ENCODE measurements around the gene EYA2. TPM values are rescaled to one million over a fixed set of nuclear protein-coding genes. Genes with fewer than 3 reads are reported as not detected.

EYA2 gene
- total and polyA plus RNA-seq, 5 experiments from 2014 or later: not detected

DNA sequence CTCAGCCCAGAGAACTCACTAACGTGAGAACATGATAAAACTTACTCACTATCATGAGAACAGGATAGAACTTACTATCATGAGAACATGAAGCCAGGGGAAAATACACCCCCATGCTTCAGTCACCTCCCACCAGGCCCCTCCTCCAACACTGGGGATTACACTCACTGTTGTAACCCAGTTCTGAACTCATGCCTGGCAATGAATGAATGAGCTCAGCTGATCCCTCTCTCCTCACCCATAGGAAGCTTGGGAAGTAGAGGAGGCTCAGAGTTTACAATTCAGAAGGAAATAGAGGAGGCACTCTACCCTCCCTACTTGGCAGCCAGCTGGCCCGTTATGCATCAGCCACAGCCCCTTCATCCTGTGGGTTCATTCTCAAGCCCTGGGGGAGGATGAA, 102.5 kb downstream of the EYA2 start:
- POLR2A ChIA-PET: no interaction called here
- Mint-ChIP-seq H3K4me3 (no peak overlapping the region), H3K27me3 (peaks cover 11 to 52% (median 26%) of the 10 kb centered on the region in 5 donors), H3K9me3 (peaks cover 0 to 5% (median 0%) of the 10 kb centered on the region in 9 donors), H3K4me1 (peaks cover 0 to 6% (median 5%) of the 10 kb centered on the region in 4 donors), H3K36me3 (peaks cover 0 to 3% (median 0%) of the 10 kb centered on the region in 3 donors), H3K27ac (no peak overlapping the region)
- DNase-seq: no peak
- no peak for ATAC-seq

GRCh38 chr20:46998477-46999240, 104.0 kb downstream of the EYA2 start:
- peaks cover 0 to 6% (median 5%) of the 10 kb centered on the region in 4 donors for H3K4me1 Mint-ChIP-seq
- no peak overlapping the region for H3K4me3 Mint-ChIP-seq
- DNase-seq: no peak
- peaks cover 0 to 3% (median 0%) of the 10 kb centered on the region in 9 donors for H3K9me3 Mint-ChIP-seq
- H3K27me3 Mint-ChIP-seq: peaks cover 19 to 52% (median 31%) of the 10 kb centered on the region in 5 donors
- POLR2A ChIA-PET: no interaction called here
- H3K36me3 Mint-ChIP-seq: peaks cover 0 to 3% (median 2%) of the 10 kb centered on the region in 3 donors
- H3K27ac Mint-ChIP-seq: no peak overlapping the region
- ATAC-seq: no peak

- peaks cover 2 to 14% (median 7%) of the 10 kb centered on the region in 9 donors for H3K9me3 Mint-ChIP-seq
- peaks cover 21 to 61% (median 33%) of the 10 kb centered on the region in 5 donors for H3K27me3 Mint-ChIP-seq
- H3K4me1 Mint-ChIP-seq: no peaks in the 10 kb centered on the region
- no peak overlapping the region for H3K27ac Mint-ChIP-seq
- POLR2A ChIA-PET: no interaction called here
- no peak overlapping the region for H3K4me3 Mint-ChIP-seq
- DNase-seq (no peak), ATAC-seq (no peak)
- H3K36me3 Mint-ChIP-seq: peaks cover 0 to 8% (median 3%) of the 10 kb centered on the region in 3 donors
Measured at GRCh38 chr20:46999801-47000465, 105.3 kb downstream of the EYA2 start.

GRCh38 chr20:47003223-47003622, 108.6 kb downstream of the EYA2 start:
- Mint-ChIP-seq H3K27me3 (peaks cover 19 to 81% (median 25%) of the 10 kb centered on the region in 5 donors), H3K4me3 (no peak overlapping the region)
- POLR2A ChIA-PET: no interaction called here

DNA sequence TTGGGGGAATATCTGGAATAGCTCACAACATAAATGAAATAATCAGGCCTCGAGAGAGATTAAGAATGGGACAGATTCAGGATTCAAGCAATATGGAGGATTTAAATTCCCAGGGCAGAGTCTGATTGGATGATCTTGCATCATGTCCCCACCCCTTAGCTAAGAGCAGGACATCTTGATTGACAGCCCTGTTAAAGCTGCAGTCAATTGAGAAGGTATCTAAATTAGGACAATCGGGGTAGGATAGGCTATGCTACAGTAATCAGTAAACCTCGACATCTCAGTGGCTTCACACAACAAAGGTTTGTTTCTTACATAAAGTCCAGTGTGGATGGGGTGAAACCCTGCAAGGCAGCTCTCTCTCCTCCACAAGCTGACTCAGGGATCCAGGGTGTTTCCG, 109.5 kb downstream of the EYA2 start:
- no peak overlapping the region for H3K4me3 Mint-ChIP-seq
- no peak overlapping the region for H3K27ac Mint-ChIP-seq
- POLR2A ChIA-PET: no interaction called here
- H3K9me3 Mint-ChIP-seq: peaks cover 2 to 16% (median 7%) of the 10 kb centered on the region in 9 donors
- peaks cover 0 to 8% (median 3%) of the 10 kb centered on the region in 3 donors for H3K36me3 Mint-ChIP-seq
- no peaks in the 10 kb centered on the region for H3K4me1 Mint-ChIP-seq
- no peak for ATAC-seq
- no peak for DNase-seq
- peaks cover 15 to 81% (median 20%) of the 10 kb centered on the region in 5 donors for H3K27me3 Mint-ChIP-seq

More at GRCh38 chr20:47003223-47003622, 108.6 kb downstream of the EYA2 start:
- H3K9me3 Mint-ChIP-seq: peaks cover 2 to 16% (median 7%) of the 10 kb centered on the region in 9 donors
- no peak overlapping the region for H3K27ac Mint-ChIP-seq
- DNase-seq (no peak), ATAC-seq (no peak)
- H3K4me1 Mint-ChIP-seq: no peaks in the 10 kb centered on the region
- peaks cover 0 to 8% (median 3%) of the 10 kb centered on the region in 3 donors for H3K36me3 Mint-ChIP-seq

GRCh38 chr20:47007826-47008655, 113.4 kb downstream of the EYA2 start:
- POLR2A ChIA-PET: no interaction called here
- ATAC-seq: no peak
- Mint-ChIP-seq H3K4me1 (no peaks in the 10 kb centered on the region), H3K9me3 (peaks cover 0 to 16% (median 7%) of the 10 kb centered on the region in 9 donors), H3K27me3 (peaks cover 12 to 63% (median 20%) of the 10 kb centered on the region in 5 donors), H3K36me3 (peaks cover 0 to 8% (median 0%) of the 10 kb centered on the region in 3 donors), H3K4me3 (no peak overlapping the region), H3K27ac (no peak overlapping the region)
- DNase-seq: no peak

DNA sequence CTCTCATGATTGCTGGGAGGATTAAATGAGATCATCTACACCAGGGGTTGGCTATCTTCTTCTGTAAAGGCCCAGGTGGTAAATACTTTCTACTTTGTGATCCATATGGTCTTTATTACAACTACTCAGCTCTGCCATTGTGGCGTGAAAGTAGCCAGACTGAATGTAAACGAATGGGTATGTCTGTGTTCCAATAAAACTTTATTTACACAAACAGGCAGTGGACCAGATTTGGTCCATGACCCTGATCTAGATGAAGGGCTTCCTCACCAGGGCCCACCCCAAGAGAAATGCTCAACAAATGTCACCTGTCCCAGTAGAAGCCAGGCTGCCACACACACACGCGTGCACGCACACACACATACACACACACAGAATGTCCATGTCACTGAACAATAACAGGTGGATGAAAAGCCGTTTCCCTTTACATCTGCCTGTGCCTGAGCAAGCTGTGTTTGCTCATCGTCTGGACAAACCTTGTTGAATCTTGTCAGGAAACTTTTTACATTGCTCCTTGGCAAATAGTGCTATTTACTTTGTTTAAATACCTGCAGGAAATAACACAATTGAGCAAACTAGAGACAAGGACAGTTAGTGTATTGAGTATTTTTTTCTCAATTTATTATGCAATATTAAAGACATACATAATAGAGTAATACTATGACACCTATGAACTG, 114.3 kb downstream of the EYA2 start:
- peaks cover 8 to 58% (median 16%) of the 10 kb centered on the region in 5 donors for H3K27me3 Mint-ChIP-seq
- DNase-seq (no peak), ATAC-seq (no peak)
- peaks cover 0 to 3% (median 0%) of the 10 kb centered on the region in 3 donors for H3K36me3 Mint-ChIP-seq
- no peak overlapping the region for H3K27ac Mint-ChIP-seq
- H3K4me3 Mint-ChIP-seq: no peak overlapping the region
- POLR2A ChIA-PET: no interaction called here
- H3K9me3 Mint-ChIP-seq: peaks cover 0 to 12% (median 6%) of the 10 kb centered on the region in 9 donors
- no peaks in the 10 kb centered on the region for H3K4me1 Mint-ChIP-seq

DNA sequence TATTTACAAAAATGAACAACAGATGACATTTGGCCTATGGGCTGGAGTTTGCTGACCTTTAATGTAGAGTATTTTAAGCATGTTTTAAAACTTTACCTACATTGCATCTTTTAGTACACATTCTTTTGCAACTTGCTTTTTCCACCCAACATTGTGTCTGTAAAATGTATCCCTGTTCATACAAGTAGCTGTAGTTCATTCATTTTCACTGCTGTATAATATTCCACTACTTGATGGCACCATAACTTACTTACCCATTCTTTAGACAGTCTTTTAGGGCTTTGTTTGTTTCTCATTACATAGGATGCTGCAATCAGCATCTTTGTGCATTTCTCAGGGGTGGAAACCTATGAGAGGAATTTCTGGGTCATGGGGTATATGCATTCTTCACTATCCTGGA, 115.1 kb downstream of the EYA2 start:
- H3K27me3 Mint-ChIP-seq: peaks cover 6 to 50% (median 11%) of the 10 kb centered on the region in 5 donors
- H3K4me3 Mint-ChIP-seq: no peak overlapping the region
- H3K27ac Mint-ChIP-seq: no peak overlapping the region
- H3K9me3 Mint-ChIP-seq: peaks cover 0 to 4% (median 2%) of the 10 kb centered on the region in 9 donors
- DNase-seq: no peak
- no peaks in the 10 kb centered on the region for H3K4me1 Mint-ChIP-seq
- ATAC-seq: no peak
- no peaks in the 10 kb centered on the region for H3K36me3 Mint-ChIP-seq
- POLR2A ChIA-PET: no interaction called here

GRCh38 chr20:47011984-47012383, 117.3 kb downstream of the EYA2 start:
- H3K27ac Mint-ChIP-seq: no peak overlapping the region
- ATAC-seq (no peak), DNase-seq (no peak)
- H3K9me3 Mint-ChIP-seq: peaks cover 0 to 12% (median 0%) of the 10 kb centered on the region in 9 donors
- no peaks in the 10 kb centered on the region for H3K4me1 Mint-ChIP-seq
- H3K4me3 Mint-ChIP-seq: no peak overlapping the region
- no peaks in the 10 kb centered on the region for H3K36me3 Mint-ChIP-seq
- POLR2A ChIA-PET: no interaction called here
- peaks cover 11 to 42% (median 17%) of the 10 kb centered on the region in 5 donors for H3K27me3 Mint-ChIP-seq

- no peaks in the 10 kb centered on the region for H3K4me1 Mint-ChIP-seq
- ATAC-seq: no peak
- H3K9me3 Mint-ChIP-seq: peaks cover 0 to 12% (median 0%) of the 10 kb centered on the region in 9 donors
- no peak overlapping the region for H3K27ac Mint-ChIP-seq
- DNase-seq: no peak
- POLR2A ChIA-PET: no interaction called here
- H3K4me3 Mint-ChIP-seq: no peak overlapping the region
- peaks cover 10 to 32% (median 19%) of the 10 kb centered on the region in 5 donors for H3K27me3 Mint-ChIP-seq
- no peaks in the 10 kb centered on the region for H3K36me3 Mint-ChIP-seq
Measured at GRCh38 chr20:47013606-47014005, 119.0 kb downstream of the EYA2 start.

DNA sequence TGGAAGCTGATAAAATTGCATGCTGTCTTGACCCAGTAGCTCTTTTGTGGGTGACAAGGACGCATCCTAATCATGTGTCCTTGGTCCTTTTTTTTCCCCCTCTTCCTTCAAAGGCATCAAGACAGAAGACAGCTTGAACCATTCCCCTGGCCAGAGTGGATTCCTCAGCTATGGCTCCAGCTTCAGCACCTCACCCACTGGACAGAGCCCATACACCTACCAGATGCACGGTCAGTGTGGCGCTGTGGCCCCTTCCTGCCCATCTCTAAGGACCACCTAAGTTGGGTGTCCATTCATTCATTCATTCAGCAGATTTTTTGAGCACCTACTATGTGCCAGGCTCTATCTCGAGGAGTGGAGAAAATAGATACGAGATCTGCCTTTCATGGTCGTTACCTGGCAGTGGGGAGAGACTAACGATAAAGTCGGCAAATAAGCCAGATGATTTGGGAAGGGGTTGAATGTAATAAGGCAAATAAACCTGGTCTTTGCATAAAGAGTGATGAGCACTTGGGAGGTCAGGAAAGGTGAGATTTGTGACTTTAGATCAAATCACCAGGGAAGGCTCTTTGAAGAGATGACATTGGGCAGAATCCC, 121.5 kb downstream of the EYA2 start:
- Mint-ChIP-seq H3K9me3 (peaks cover 0 to 12% (median 0%) of the 10 kb centered on the region in 9 donors), H3K27me3 (peaks cover 7 to 40% (median 20%) of the 10 kb centered on the region in 5 donors), H3K4me3 (no peak overlapping the region), H3K27ac (no peak overlapping the region), H3K4me1 (no peaks in the 10 kb centered on the region), H3K36me3 (no peaks in the 10 kb centered on the region)
- DNase-seq (no peak), ATAC-seq (no peak)
- POLR2A ChIA-PET: no interaction called here

DNA sequence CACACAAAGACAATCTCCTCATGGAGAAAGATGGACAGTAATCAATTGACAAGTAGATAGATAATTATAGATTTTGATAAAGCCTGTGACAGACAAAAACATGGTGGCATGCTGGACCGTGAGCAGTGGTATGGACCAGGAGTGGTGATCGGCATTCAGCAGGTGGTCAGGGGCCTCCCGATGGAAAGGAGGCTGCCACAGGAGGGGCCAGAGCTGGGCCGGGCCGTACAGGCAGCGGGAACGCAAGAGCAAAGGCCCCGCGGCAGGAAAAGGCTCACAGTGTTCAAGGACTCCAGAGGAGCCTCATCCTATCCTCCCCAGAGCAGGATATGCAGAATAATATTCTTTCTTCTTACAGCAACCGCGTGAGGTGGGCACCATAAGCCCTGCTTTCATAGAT, 123.7 kb downstream of the EYA2 start:
- POLR2A ChIA-PET: no interaction called here
- DNase-seq: no peak
- H3K4me1 Mint-ChIP-seq: no peaks in the 10 kb centered on the region
- ATAC-seq: no peak
- no peak overlapping the region for H3K4me3 Mint-ChIP-seq
- no peak overlapping the region for H3K27ac Mint-ChIP-seq
- H3K36me3 Mint-ChIP-seq: no peaks in the 10 kb centered on the region
- H3K27me3 Mint-ChIP-seq: peaks cover 6 to 28% (median 15%) of the 10 kb centered on the region in 5 donors
- peaks cover 0 to 12% (median 0%) of the 10 kb centered on the region in 9 donors for H3K9me3 Mint-ChIP-seq

Data from naive thymus-derived CD8-positive, alpha-beta T cell (primary cell).